Activated CD4-positive, alpha-beta T cell treated with anti-CD3 and anti-CD28 coated beads, Interleukin-2, amount 50 U/mL, for 4 hours (primary cell): Measurements from ENCODE around the gene RNF166.

Experiments
- DNase-seq, 2 experiments: peaks; one replicate each; pipeline ENCODE4 v3.0.0-alpha.2; 2020

RNF166 gene

GRCh38 chr16:88706229-88706964 is at the start of gene RNF166, which contains the start of gene CTU2:
Gene RNF166, minus strand, starts transcription at chr16:88706408. Its CDS starts 83 bp downstream, at chr16:88706325.
Gene CTU2, plus strand, starts transcription at chr16:88706503. Its CDS starts 28 bp downstream, at chr16:88706531.
- DNase-seq = peak; percentile 88 to 90

- no peak for DNase-seq
These were observed 48.9 kb upstream of the RNF166 start for GRCh38 chr16:88754912-88755744.

GRCh38 chr16:88754109-88754911 is 48.1 kb upstream of the RNF166 start:
- DNase-seq = no peak

- DNase-seq = no peak
These were observed 47.4 kb upstream of the RNF166 start for GRCh38 chr16:88753602-88754001.

GRCh38 chr16:88753191-88753590 is 47.0 kb upstream of the RNF166 start:
- DNase-seq = no peak

- DNase-seq = no peak
These were observed 46.3 kb upstream of the RNF166 start for GRCh38 chr16:88752386-88753002.

- no peak for DNase-seq
These were observed 44.6 kb upstream of the RNF166 start for GRCh38 chr16:88750854-88751253.

GRCh38 chr16:88749358-88749757 is 43.1 kb upstream of the RNF166 start:
- no peak for DNase-seq

GRCh38 chr16:88748364-88748763 is 42.2 kb upstream of the RNF166 start:
- DNase-seq = no peak

GRCh38 chr16:88747588-88748301 is 41.5 kb upstream of the RNF166 start:
- DNase-seq = peak; percentile 26 to 34

- DNase-seq = no peak
These were observed 40.3 kb upstream of the RNF166 start for GRCh38 chr16:88746506-88746905.

- DNase-seq = no peak
These were observed 38.6 kb upstream of the RNF166 start for GRCh38 chr16:88744577-88745521.

- DNase-seq = peak; percentile 75
These were observed 37.7 kb upstream of the RNF166 start for GRCh38 chr16:88743693-88744576.

- DNase-seq = no peak
These were observed 36.8 kb upstream of the RNF166 start for GRCh38 chr16:88742896-88743605.

- DNase-seq = no peak
These were observed 35.2 kb upstream of the RNF166 start for GRCh38 chr16:88741368-88741767.

- no peak for DNase-seq
These were observed 34.5 kb upstream of the RNF166 start for GRCh38 chr16:88740727-88741055.

GRCh38 chr16:88739977-88740726 is 33.9 kb upstream of the RNF166 start:
- DNase-seq = no peak
